Measurements from ENCODE around the gene CLPSL2.
"Not testable (repeated sequence)": the region's sequence is repeated elsewhere in the genome, so short reads cannot be mapped to it uniquely, and the experiment has no call there.

The CLPSL2 gene

DNA sequence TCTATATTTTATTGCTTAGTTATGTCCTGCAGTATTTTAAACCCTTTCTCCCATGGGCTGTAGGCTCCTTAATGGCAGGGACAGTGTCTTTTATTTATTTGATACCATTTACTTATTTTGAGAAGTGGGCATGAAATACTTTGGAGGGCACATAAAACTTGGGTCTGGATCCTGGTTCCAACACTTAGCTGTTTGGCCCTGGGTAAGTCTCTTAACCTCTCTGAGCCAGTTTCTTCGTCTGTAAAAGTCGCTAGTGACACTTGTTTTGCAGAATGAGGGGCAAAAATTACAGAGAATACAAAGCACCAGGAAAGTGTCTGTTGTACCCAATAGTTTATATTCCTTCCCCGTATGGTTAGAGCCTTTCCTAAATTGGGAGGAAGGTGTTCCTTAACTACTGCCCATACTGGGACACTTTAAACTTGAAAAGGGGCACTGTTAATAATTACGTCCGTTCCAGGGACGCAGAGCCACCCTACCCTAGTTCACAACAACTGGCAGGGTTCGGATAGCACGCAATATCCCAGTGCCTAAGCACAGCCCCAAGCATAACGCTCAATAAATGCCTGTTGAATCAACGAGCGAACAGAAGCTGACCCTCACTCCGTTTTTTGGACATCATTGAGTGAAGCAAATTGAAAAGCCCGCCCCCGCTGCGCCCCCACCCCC lies 45.5 kb upstream of the CLPSL2 start:
- no peak for DNase-seq (ENCODE audit: low read depth, low spot score)
- H3K9me3 ChIP-seq (ENCODE audit: insufficient read depth, low read length): no peaks in the 10 kb centered on the region
- peaks cover 4% of the 10 kb centered on the region for H3K4me1 ChIP-seq (ENCODE audit: insufficient read depth, insufficient read length)
- H3K9ac ChIP-seq (ENCODE audit: insufficient read length, low read depth): peak overlapping the region; percentile 34
- TF ChIP-seq ZNF274 (IDR thresholded peaks at IDR 0.05; ENCODE audit: low read depth, low read length) (no peak), SUZ12 (IDR thresholded peaks at IDR 0.05; ENCODE audit: extremely low read depth, insufficient read depth, insufficient read length) (no peak), YY1 (IDR thresholded peaks at IDR 0.05; ENCODE audit: insufficient read depth, insufficient read length) (no peak)
- no peaks in the 10 kb centered on the region for H3K36me3 ChIP-seq (ENCODE audit: insufficient read depth, insufficient read length, low read length)
- peak overlapping the region; percentile 11 for H3K4me3 ChIP-seq (ENCODE audit: insufficient read length, low read depth)
- H3K27me3 ChIP-seq (ENCODE audit: insufficient read depth, insufficient read length): no peaks in the 10 kb centered on the region

- no peak for DNase-seq (ENCODE audit: low read depth, low spot score)
- peak overlapping the region; percentile 66 for H3K9ac ChIP-seq (ENCODE audit: insufficient read length, low read depth)
These were observed 45.0 kb upstream of the CLPSL2 start for GRCh38 chr6:35731414-35731735.

DNA sequence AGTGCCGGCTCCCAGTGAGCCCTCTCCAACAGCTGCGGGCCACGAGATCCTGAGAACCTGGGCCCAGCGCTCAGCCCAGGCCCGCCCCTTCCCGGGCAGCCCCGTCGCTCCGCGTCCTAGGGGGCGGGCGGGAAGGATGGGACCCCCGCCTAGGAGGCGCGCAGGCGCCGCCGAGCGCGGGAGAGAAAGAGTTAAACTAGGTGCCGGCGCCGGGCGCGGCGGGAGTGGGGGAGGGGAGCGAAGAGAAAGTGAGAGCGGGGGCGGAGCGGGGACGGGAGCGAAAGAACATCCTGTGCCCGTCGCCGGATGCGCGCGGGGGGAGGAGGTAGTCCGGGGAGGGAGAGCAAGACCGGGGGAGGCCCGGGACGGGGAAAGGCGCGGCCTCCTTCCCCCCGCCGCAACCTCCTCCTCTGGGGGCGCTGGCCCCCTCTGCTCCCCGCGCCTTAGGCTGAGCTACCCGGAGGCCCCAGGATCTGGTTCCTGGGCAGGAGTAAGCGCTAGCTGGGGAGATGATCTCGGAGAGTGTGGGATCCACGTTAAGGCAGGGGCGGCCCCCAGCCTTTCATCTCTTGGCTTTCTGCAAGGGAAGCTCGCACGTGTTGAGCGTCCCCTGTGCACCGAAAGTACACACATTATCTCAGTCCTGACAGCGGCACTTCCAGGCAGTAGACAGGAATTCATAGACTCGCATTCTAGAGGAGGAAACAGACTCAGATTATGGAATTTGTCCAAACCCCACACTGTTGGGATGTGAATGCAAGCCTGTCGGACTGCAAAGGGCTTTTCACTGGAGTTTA lies 44.5 kb upstream of the CLPSL2 start:
- Histone ChIP-seq H3K4me3 (ENCODE audit: insufficient read length, low read depth) (peak overlapping the region; percentile 61), H3K9me3 (ENCODE audit: insufficient read depth, low read length) (no peaks in the 10 kb centered on the region), H3K36me3 (ENCODE audit: insufficient read depth, insufficient read length, low read length) (no peaks in the 10 kb centered on the region), H3K9ac (ENCODE audit: insufficient read length, low read depth) (peak overlapping the region; percentile 86), H3K27me3 (ENCODE audit: insufficient read depth, insufficient read length) (no peaks in the 10 kb centered on the region), H3K4me1 (ENCODE audit: insufficient read depth, insufficient read length) (peaks cover under 1% of the 10 kb centered on the region)
- no peak for DNase-seq (ENCODE audit: low read depth, low spot score)
- no peak for TF ChIP-seq ZNF274 (IDR thresholded peaks at IDR 0.05; ENCODE audit: low read depth, low read length)
- TF ChIP-seq SUZ12 (IDR thresholded peaks at IDR 0.05; ENCODE audit: extremely low read depth, insufficient read depth, insufficient read length): no peak
- TF ChIP-seq YY1 (IDR thresholded peaks at IDR 0.05; ENCODE audit: insufficient read depth, insufficient read length): no peak

More at GRCh38 chr6:35731414-35731735, 45.0 kb upstream of the CLPSL2 start:
- H3K36me3 ChIP-seq (ENCODE audit: insufficient read depth, insufficient read length, low read length): no peaks in the 10 kb centered on the region
- TF ChIP-seq ZNF274 (IDR thresholded peaks at IDR 0.05; ENCODE audit: low read depth, low read length) (no peak), SUZ12 (IDR thresholded peaks at IDR 0.05; ENCODE audit: extremely low read depth, insufficient read depth, insufficient read length) (no peak), YY1 (IDR thresholded peaks at IDR 0.05; ENCODE audit: insufficient read depth, insufficient read length) (no peak)
- H3K27me3 ChIP-seq (ENCODE audit: insufficient read depth, insufficient read length): no peaks in the 10 kb centered on the region
- H3K9me3 ChIP-seq (ENCODE audit: insufficient read depth, low read length): no peaks in the 10 kb centered on the region
- H3K4me3 ChIP-seq (ENCODE audit: insufficient read length, low read depth): peak overlapping the region; percentile 61
- no peaks in the 10 kb centered on the region for H3K4me1 ChIP-seq (ENCODE audit: insufficient read depth, insufficient read length)

DNA sequence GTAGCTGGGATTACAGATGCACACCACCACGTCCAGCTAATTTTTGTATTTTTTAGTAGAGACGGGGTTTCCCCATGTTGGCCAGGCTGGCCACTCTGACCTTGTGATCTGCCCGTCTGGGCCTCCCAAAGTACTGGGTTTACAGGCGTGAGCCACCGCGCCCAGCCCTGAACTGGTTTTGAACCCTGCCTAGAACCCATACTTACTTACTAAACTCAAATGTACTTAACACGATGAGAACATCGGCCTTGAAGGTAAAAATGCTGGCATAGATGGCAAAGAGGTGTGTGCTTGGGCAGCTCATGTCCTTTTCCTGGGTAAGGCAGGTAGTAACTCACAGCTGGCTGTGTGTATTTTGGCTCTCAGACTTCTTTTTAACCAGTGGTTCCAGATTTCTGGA lies 42.8 kb upstream of the CLPSL2 start:
- H3K9me3 ChIP-seq (ENCODE audit: insufficient read depth, low read length): no peaks in the 10 kb centered on the region
- peaks cover 12% of the 10 kb centered on the region for H3K4me1 ChIP-seq (ENCODE audit: insufficient read depth, insufficient read length)
- H3K4me3 ChIP-seq (ENCODE audit: insufficient read length, low read depth): no peak overlapping the region
- no peak for DNase-seq (ENCODE audit: low read depth, low spot score)
- no peaks in the 10 kb centered on the region for H3K27me3 ChIP-seq (ENCODE audit: insufficient read depth, insufficient read length)
- H3K36me3 ChIP-seq (ENCODE audit: insufficient read depth, insufficient read length, low read length): no peaks in the 10 kb centered on the region
- peak overlapping the region; percentile 18 for H3K9ac ChIP-seq (ENCODE audit: insufficient read length, low read depth)
- TF ChIP-seq YY1 (IDR thresholded peaks at IDR 0.05; ENCODE audit: insufficient read depth, insufficient read length) (no peak), SUZ12 (IDR thresholded peaks at IDR 0.05; ENCODE audit: extremely low read depth, insufficient read depth, insufficient read length) (no peak), ZNF274 (IDR thresholded peaks at IDR 0.05; ENCODE audit: low read depth, low read length) (no peak)

GRCh38 chr6:35734319-35734718 lies 42.1 kb upstream of the CLPSL2 start:
- H3K4me1 ChIP-seq (ENCODE audit: insufficient read depth, insufficient read length): peaks cover 13% of the 10 kb centered on the region
- H3K9me3 ChIP-seq (ENCODE audit: insufficient read depth, low read length); H3K36me3 ChIP-seq (ENCODE audit: insufficient read depth, insufficient read length, low read length): not testable (repeated sequence)

GRCh38 chr6:35735452-35735851 lies 40.9 kb upstream of the CLPSL2 start:
- peak overlapping the region; percentile 28 for H3K9ac ChIP-seq (ENCODE audit: insufficient read length, low read depth)
- H3K4me3 ChIP-seq (ENCODE audit: insufficient read length, low read depth): no peak overlapping the region
- H3K36me3 ChIP-seq (ENCODE audit: insufficient read depth, insufficient read length, low read length): no peaks in the 10 kb centered on the region
- TF ChIP-seq SUZ12 (IDR thresholded peaks at IDR 0.05; ENCODE audit: extremely low read depth, insufficient read depth, insufficient read length) (no peak), ZNF274 (IDR thresholded peaks at IDR 0.05; ENCODE audit: low read depth, low read length) (no peak), YY1 (IDR thresholded peaks at IDR 0.05; ENCODE audit: insufficient read depth, insufficient read length) (no peak)
- H3K9me3 ChIP-seq (ENCODE audit: insufficient read depth, low read length): no peaks in the 10 kb centered on the region
- no peaks in the 10 kb centered on the region for H3K27me3 ChIP-seq (ENCODE audit: insufficient read depth, insufficient read length)
- no peak for DNase-seq (ENCODE audit: low read depth, low spot score)
- H3K4me1 ChIP-seq (ENCODE audit: insufficient read depth, insufficient read length): peaks cover 13% of the 10 kb centered on the region

More at GRCh38 chr6:35734319-35734718, 42.1 kb upstream of the CLPSL2 start:
- not testable (repeated sequence) for DNase-seq (ENCODE audit: low read depth, low spot score); H3K4me3 ChIP-seq (ENCODE audit: insufficient read length, low read depth); H3K27me3 ChIP-seq (ENCODE audit: insufficient read depth, insufficient read length); H3K9ac ChIP-seq (ENCODE audit: insufficient read length, low read depth)

DNA sequence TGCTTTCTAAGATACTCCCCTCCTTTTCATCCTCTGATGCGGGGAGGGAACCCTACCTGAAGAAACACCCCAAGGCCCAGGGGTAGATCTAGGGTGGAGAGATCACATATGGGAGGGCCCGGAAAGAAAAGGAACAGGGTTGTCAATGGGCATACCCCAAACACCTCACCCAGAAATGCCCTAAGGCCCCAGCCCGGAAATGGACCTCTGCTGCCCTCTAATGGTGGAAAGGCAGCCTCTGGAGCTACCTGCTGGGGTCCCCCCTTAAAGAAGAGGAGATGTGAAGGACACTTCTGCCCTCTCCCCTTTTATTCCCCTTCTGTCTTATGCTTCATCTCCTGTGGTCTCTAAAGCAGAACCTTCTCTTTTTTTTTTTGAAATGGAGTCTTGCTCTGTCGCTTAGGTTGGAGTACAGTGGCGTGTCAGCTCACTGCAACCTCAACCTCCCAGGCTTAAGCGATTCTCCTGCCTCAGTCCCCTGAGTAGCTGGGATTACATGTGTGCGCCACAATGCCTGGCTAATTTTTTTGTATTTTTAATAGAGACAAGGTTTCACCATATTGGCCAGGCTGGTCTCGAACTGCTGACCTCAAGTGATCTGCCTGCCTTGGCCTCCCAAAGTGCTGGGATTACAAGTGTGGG lies 40.0 kb upstream of the CLPSL2 start:
- Histone ChIP-seq H3K4me3 (ENCODE audit: insufficient read length, low read depth) (no peak overlapping the region), H3K9ac (ENCODE audit: insufficient read length, low read depth) (no peak overlapping the region), H3K27me3 (ENCODE audit: insufficient read depth, insufficient read length) (no peaks in the 10 kb centered on the region), H3K9me3 (ENCODE audit: insufficient read depth, low read length) (no peaks in the 10 kb centered on the region), H3K4me1 (ENCODE audit: insufficient read depth, insufficient read length) (peaks cover 13% of the 10 kb centered on the region), H3K36me3 (ENCODE audit: insufficient read depth, insufficient read length, low read length) (no peaks in the 10 kb centered on the region)
- TF ChIP-seq ZNF274 (IDR thresholded peaks at IDR 0.05; ENCODE audit: low read depth, low read length) (no peak), YY1 (IDR thresholded peaks at IDR 0.05; ENCODE audit: insufficient read depth, insufficient read length) (no peak)
- no peak for DNase-seq (ENCODE audit: low read depth, low spot score)

All from NT2/D1 (cell line).